Naive thymus-derived CD4-positive, alpha-beta T cell (primary cell): ENCODE results near the gene UBE4A. TPM values are rescaled to one million over a fixed set of nuclear protein-coding genes. Genes with fewer than 3 reads are reported as not detected.

Experiments used
- ATAC-seq: fragments of 150-1000 bp; cut with Tn5 transposase; 2 replicates; pipeline ENCODE4 v1.10.0; 2021; ENCODE audit warnings: mild to moderate bottlenecking, moderate library complexity
- CTCF ChIA-PET: fragments of 350-600 bp; sonication (Branson Sonifier 250); formaldehyde crosslinking; loops from one replicate; lab custom pipeline; 2021; ENCODE audit warnings: antibody characterized with exemption; lab: Charles Lee
- POLR2A ChIA-PET: fragments of 350-600 bp; sonication (Branson Sonifier 250); formaldehyde crosslinking; loops from one replicate; lab custom pipeline; 2021; ENCODE audit warnings: antibody characterized with exemption, inconsistent platforms; lab: Charles Lee
- DNase-seq, 9 donors: peaks; one replicate each; pipeline versions ENCODE4 v3.0.0 to v3.0.0-alpha.2; 2020 to 2022; ENCODE audit warnings: mixed read lengths in 1 of 9
- H3K27ac ChIP-seq: one replicate; pipeline ENCODE4 v1.7.0; 2013; ENCODE audit warnings: mild to moderate bottlenecking, low read depth, low read length, moderate library complexity
- H3K27me3 ChIP-seq, 2 donors: one replicate each; pipeline ENCODE4 v1.7.0; 2013; ENCODE audit warnings: low read length in 2 of 2, mild to moderate bottlenecking in 2 of 2, moderate library complexity in 2 of 2; ENCODE audit not compliant: control insufficient read depth in 2 of 2, insufficient read depth in 2 of 2
- H3K36me3 ChIP-seq, 3 experiments: 1 replicate in 2 of 3; 2 replicates in 1 of 3; pipeline ENCODE4 v1.7.0; 2013; ENCODE audit warnings: low read length in 3 of 3, mild to moderate bottlenecking in 3 of 3, moderate library complexity in 1 of 3; ENCODE audit not compliant: insufficient read depth in 3 of 3, control insufficient read depth in 2 of 3
- H3K4me1 ChIP-seq, 2 donors: one replicate each; pipeline ENCODE4 v1.7.0; 2013; ENCODE audit warnings: low read length in 2 of 2, mild to moderate bottlenecking in 2 of 2, moderate library complexity in 1 of 2; ENCODE audit not compliant: control insufficient read depth in 2 of 2, insufficient read depth in 2 of 2
- H3K4me3 ChIP-seq: 2 replicates; pipeline ENCODE4 v1.7.0; 2013; ENCODE audit warnings: mild to moderate bottlenecking, low read length
- H3K9me3 ChIP-seq, 3 experiments: 1 replicate in 2 of 3; 2 replicates in 1 of 3; pipeline ENCODE4 v1.7.0; 2013; ENCODE audit warnings: low read length in 3 of 3; ENCODE audit not compliant: control insufficient read depth in 2 of 3
- H3K27ac Mint-ChIP-seq, 9 donors: one replicate each; pipeline ENCODE4 v1.8.0; 2020 to 2022; ENCODE audit warnings: mixed read lengths in 9 of 9, mild to moderate bottlenecking in 8 of 9, moderate library complexity in 5 of 9, inconsistent platforms in 2 of 9
- H3K27me3 Mint-ChIP-seq, 5 donors: one replicate each; pipeline ENCODE4 v1.8.0; 2021 to 2022; ENCODE audit warnings: mixed read lengths in 5 of 5, mild to moderate bottlenecking in 1 of 5
- H3K36me3 Mint-ChIP-seq, 5 donors: one replicate each; pipeline ENCODE4 v1.8.0; 2020 to 2022; ENCODE audit warnings: mixed read lengths in 5 of 5, mild to moderate bottlenecking in 3 of 5, inconsistent platforms in 1 of 5
- H3K4me1 Mint-ChIP-seq, 7 donors: one replicate each; pipeline ENCODE4 v1.8.0; 2020 to 2022; ENCODE audit warnings: mixed read lengths in 7 of 7, mild to moderate bottlenecking in 3 of 7, inconsistent platforms in 1 of 7
- H3K4me3 Mint-ChIP-seq, 10 donors: one replicate each; pipeline ENCODE4 v1.8.0; 2020 to 2022; ENCODE audit warnings: mild to moderate bottlenecking in 10 of 10, mixed read lengths in 10 of 10, moderate library complexity in 6 of 10, inconsistent platforms in 2 of 10
- H3K9me3 Mint-ChIP-seq, 11 donors: one replicate each; pipeline ENCODE4 v1.8.0; 2020 to 2022; ENCODE audit warnings: mixed read lengths in 11 of 11, mild to moderate bottlenecking in 4 of 11, inconsistent platforms in 1 of 11, moderate library complexity in 1 of 11
- intact Hi-C, 2 donors: fragments of 100-400 bp; cut with micrococcal nuclease; formaldehyde crosslinking; loops; one replicate each; pipeline ENCODE4 v1.15.1; 2023
- polyA plus RNA-seq, 2 donors: library from polyadenylated mRNA; unstranded; fragments of 300-500 nt; fragmentation: Illumina TruSeq; gene quantifications; one replicate each; pipeline ENCODE4 v1.2.3, GENCODE V29; 2021
- total RNA-seq, 6 experiments: library from RNA in 5 of 6; stranded (reverse) in 5 of 6; gene quantifications; 1 replicate in 5 of 6; 2 replicates in 1 of 6; pipeline ENCODE4 v1.2.3 and lab custom pipeline; 2021 to 2026

The UBE4A gene
- total and polyA plus RNA-seq, 7 experiments from 2014 or later: 20.3 to 54.5 (median 39.0) TPM

DNA sequence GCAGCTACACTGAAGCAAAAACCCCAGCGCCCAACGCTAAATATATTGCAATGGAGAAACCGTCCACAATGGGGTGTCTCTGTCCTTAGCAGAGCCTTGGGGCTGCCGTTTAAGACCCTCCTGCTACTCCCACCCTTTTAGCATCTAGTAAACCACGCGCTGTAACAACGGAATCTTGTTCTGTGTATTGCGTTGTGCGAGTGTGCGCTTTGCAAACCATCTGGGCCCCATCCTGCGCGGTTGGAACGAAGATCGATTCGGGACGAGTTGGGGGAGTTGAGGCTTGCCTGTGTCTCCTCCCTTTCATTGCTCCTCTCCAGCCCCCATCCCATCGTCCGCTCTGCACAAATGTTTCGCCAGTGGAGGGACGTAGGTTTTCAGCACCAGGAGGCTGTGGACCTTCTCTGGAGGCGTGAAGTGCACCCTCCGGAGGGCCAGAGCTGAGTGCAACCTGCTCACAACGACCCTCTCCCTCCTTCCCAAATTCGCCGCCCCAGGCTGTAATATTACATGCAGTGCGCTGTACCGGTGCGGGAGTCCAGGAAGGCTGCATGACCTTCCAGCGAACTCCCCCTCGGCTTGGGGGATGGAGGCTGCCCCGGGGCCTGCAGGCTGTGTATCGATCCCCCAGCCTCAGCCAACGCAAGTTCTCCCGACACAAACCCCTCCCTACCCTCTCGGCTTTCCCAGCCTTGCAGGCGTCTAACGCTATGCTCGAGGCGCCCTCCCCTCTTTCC is 75.3 kb downstream of the UBE4A start:
- Mint-ChIP-seq H3K36me3 (peaks cover 0 to 9% (median 0%) of the 10 kb centered on the region in 5 donors), H3K9me3 (peaks cover 0 to 4% (median 0%) of the 10 kb centered on the region in 11 donors), H3K4me3 (peak overlapping the region; percentile 87 to 97 (median 94)), H3K4me1 (peaks cover 22 to 33% (median 25%) of the 10 kb centered on the region in 7 donors), H3K27ac (peak overlapping the region; percentile 89 to 98 (median 94)), H3K27me3 (peaks cover 0 to 9% (median 0%) of the 10 kb centered on the region in 5 donors)
- intact Hi-C loops: loop anchor here (1.0 to 10.0 kb wide), 11 partner anchors 14 to 1202 kb away; partner anchors contain the start of genes BCL9L (in 2 of the 2), ATP5MG (in 1 of the 2), CENATAC (in 1 of the 2) and DPAGT1 (in 1 of the 2)
- Histone ChIP-seq H3K27me3 (no peaks in the 10 kb centered on the region), H3K27ac (peak overlapping the region; percentile 99), H3K36me3 (peaks cover 0 to 11% (median 0%) of the 10 kb centered on the region in 3 experiments), H3K9me3 (no peaks in the 10 kb centered on the region), H3K4me1 (peaks cover 11 to 16% of the 10 kb centered on the region in 2 donors), H3K4me3 (peak overlapping the region; percentile 91)
- DNase-seq: peak in 8 of 9 donors; percentile 9 to 44 (median 24)
- ChIA-PET CTCF (interaction anchor here (0.5 to 1.5 kb wide), 4 partner anchors 11 to 53 kb away, joined by 3 to 4 read pairs (median 4); no protein-coding TSS in a partner anchor), POLR2A (interaction anchor here (0.6 to 3.0 kb wide), 22 partner anchors 9 to 659 kb away, joined by 3 to 31 read pairs (median 4); partner anchors contain the start of genes ARCN1, DDX6, MPZL3 and TMEM25)
- ATAC-seq: no peak

DNA sequence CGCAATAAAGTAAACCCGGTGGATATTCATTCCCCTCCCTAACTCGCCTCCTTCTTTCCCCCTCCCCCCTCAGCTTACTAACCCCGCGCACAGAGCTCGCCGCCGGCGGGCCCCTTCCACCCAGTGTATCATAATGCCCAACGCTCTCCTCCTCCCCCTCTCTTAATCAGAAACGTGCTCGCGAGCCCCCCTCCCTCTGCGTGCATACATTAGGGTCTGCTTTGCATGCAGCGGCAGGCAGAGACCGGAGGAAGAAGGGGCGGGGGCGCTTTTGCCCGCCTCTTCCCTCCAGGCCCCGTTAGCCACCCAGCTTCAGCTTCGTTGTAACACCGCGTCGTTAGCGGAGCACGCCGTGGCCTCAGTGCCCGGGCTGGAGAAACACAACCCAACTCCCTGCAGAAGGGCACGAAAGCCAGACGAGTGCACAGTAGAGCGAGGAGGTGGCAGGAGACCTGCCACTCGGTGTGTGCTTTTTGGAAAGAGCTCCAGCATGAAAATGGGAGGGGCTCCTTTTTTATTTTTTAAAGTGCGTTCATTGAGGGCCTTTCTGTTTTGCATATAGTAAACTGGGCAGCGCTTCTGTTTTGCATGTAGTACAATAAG is 76.0 kb downstream of the UBE4A start:
- ATAC-seq: peak; percentile 1
- intact Hi-C loops: loop anchor here (1.0 to 10.0 kb wide), 10 partner anchors 13 to 1203 kb away; partner anchors contain the start of genes BCL9L (in 2 of the 2), ATP5MG (in 1 of the 2), CENATAC (in 1 of the 2) and DPAGT1 (in 1 of the 2)
- Histone ChIP-seq H3K36me3 (peaks cover 0 to 11% (median 0%) of the 10 kb centered on the region in 3 experiments), H3K4me3 (peak overlapping the region; percentile 91), H3K27me3 (no peaks in the 10 kb centered on the region), H3K4me1 (peaks cover 17 to 23% of the 10 kb centered on the region in 2 donors), H3K27ac (peak overlapping the region; percentile 99), H3K9me3 (no peaks in the 10 kb centered on the region)
- peaks cover 0 to 10% (median 0%) of the 10 kb centered on the region in 5 donors for H3K36me3 Mint-ChIP-seq
- ChIA-PET POLR2A (interaction anchor here (0.6 to 3.0 kb wide), 30 partner anchors 9 to 659 kb away, joined by 3 to 31 read pairs (median 4); partner anchors contain the start of genes ARCN1, ATP5MG, CD3D and CD3E), CTCF (interaction anchor here (0.6 to 1.5 kb wide), 7 partner anchors 10 to 620 kb away, joined by 3 to 4 read pairs (median 4); no protein-coding TSS in a partner anchor)
- peaks cover 29 to 40% (median 31%) of the 10 kb centered on the region in 7 donors for H3K4me1 Mint-ChIP-seq
- H3K27ac Mint-ChIP-seq: peak overlapping the region; percentile 89 to 98 (median 94)
- peak overlapping the region; percentile 87 to 97 (median 94) for H3K4me3 Mint-ChIP-seq
- peaks cover 0 to 4% (median 0%) of the 10 kb centered on the region in 11 donors for H3K9me3 Mint-ChIP-seq
- peak in 3 of 9 donors; percentile 40 to 73 (median 64) for DNase-seq
- H3K27me3 Mint-ChIP-seq: peaks cover 0 to 9% (median 0%) of the 10 kb centered on the region in 5 donors

DNA sequence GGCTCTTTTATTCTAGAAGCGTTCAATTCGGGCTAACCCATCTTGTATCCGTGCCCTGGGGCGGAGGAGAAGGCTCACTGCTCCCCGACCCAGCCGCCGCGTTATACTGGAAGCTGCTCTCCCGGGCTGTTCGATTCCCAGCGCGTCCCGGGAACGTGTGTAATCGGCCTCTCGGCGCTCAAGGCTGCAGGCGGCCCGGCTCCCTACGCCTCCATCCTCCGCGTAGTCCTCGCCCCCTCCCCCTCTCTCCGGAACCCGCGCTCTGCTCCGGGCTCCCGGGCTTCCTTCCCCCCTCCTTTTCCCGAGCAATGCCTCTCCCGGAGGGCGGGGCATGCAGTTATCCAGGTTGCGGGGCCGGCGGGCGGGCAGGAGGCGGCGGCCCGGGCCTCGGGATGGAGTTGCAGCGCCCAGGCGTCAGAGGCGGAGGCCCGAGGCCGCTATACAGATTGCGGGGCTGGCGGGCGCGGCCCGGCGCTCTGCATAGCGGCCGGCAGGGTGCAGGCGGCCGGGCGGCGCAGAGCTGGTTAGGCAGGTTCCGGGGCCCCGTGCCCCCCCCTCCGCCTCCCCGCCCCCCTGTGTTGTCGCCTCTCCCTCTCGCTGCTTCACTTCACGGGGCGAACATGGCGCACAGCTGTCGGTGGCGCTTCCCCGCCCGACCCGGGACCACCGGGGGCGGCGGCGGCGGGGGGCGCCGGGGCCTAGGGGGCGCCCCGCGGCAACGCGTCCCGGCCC is 76.7 kb downstream of the UBE4A start, which contains the start of gene KMT2A:
Gene KMT2A (plus strand): TSS at position 600 of the 732 bp plus-strand sequence. CDS start 21 bp downstream, at position 621.
- H3K4me1 ChIP-seq: peaks cover 24 to 28% of the 10 kb centered on the region in 2 donors
- no peaks in the 10 kb centered on the region for H3K27me3 ChIP-seq
- intact Hi-C loops: loop anchor here (1.0 to 10.0 kb wide), 13 partner anchors 13 to 1204 kb away; partner anchors contain the start of genes BCL9L (in 2 of the 2), CD3E (in 2 of the 2), ARCN1 (in 1 of the 2) and ATP5MG (in 1 of the 2)
- Mint-ChIP-seq H3K9me3 (peaks cover 0 to 4% (median 0%) of the 10 kb centered on the region in 11 donors), H3K4me3 (peak within 1 kb of the TSS; percentile 89 to 97 (median 96)), H3K4me1 (peaks cover 36 to 45% (median 38%) of the 10 kb centered on the region in 7 donors), H3K27ac (peak within 1 kb of the TSS; percentile 91 to 99 (median 95)), H3K27me3 (peaks cover 0 to 8% (median 0%) of the 10 kb centered on the region in 5 donors), H3K36me3 (peaks cover 0 to 12% (median 0%) of the 10 kb centered on the region in 5 donors)
- H3K4me3 ChIP-seq: peak within 1 kb of the TSS; percentile 91
- peak within 1 kb of the TSS; percentile 99 for H3K27ac ChIP-seq
- H3K9me3 ChIP-seq: no peaks in the 10 kb centered on the region
- CTCF ChIA-PET: interaction anchor here (0.7 to 1.5 kb wide), 6 partner anchors 34 to 619 kb away, joined by 3 to 4 read pairs (median 3); no protein-coding TSS in a partner anchor
- ATAC-seq (peak; percentile 94), DNase-seq (peak; percentile 89 to 100 (median 96))
- POLR2A ChIA-PET: interaction anchor here (0.7 to 3.0 kb wide), 27 partner anchors 8 to 658 kb away, joined by 3 to 31 read pairs (median 4); partner anchors contain the start of genes ARCN1, ATP5MG, CD3D and CD3E
- peaks cover 0 to 11% (median 0%) of the 10 kb centered on the region in 3 experiments for H3K36me3 ChIP-seq

DNA sequence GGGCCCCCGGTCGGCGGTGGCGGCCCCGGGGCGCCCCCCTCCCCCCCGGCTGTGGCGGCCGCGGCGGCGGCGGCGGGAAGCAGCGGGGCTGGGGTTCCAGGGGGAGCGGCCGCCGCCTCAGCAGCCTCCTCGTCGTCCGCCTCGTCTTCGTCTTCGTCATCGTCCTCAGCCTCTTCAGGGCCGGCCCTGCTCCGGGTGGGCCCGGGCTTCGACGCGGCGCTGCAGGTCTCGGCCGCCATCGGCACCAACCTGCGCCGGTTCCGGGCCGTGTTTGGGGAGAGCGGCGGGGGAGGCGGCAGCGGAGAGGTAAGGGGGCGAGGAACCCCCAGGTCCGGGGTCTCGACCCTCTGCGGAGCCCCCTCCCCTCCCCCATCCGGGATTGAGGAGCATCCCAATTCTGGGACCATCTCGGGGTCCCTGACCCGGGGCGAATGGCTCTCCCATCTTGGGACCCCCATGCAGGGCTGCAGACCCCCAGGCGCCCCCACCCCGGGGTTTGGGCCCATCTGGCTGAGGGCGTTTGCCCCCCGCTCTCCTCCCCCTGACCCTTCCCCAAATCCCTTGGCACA is 77.3 kb downstream of the UBE4A start:
- DNase-seq (peak in 1 of 9 donors; percentile 68), ATAC-seq (peak; percentile 28)
- peaks cover 42 to 52% (median 45%) of the 10 kb centered on the region in 7 donors for H3K4me1 Mint-ChIP-seq
- ChIA-PET POLR2A (interaction anchor here (0.7 to 3.0 kb wide), 16 partner anchors 9 to 561 kb away, joined by 3 to 31 read pairs (median 5); partner anchors contain the start of genes ARCN1, ATP5MG, CD3D and CD3E), CTCF (interaction anchor here (1.1 to 1.2 kb wide), 2 partner anchors 35 to 355 kb away, joined by 3 read pairs; no protein-coding TSS in a partner anchor)
- H3K4me3 Mint-ChIP-seq: peak overlapping the region; percentile 89 to 96 (median 95)
- Histone ChIP-seq H3K36me3 (peaks cover 0 to 11% (median 0%) of the 10 kb centered on the region in 3 experiments), H3K4me1 (peaks cover 31 to 34% of the 10 kb centered on the region in 2 donors), H3K9me3 (no peaks in the 10 kb centered on the region), H3K27ac (peak overlapping the region; percentile 99), H3K27me3 (no peaks in the 10 kb centered on the region), H3K4me3 (peak overlapping the region; percentile 70)
- H3K36me3 Mint-ChIP-seq: peaks cover 0 to 14% (median 3%) of the 10 kb centered on the region in 5 donors
- H3K27me3 Mint-ChIP-seq: peaks cover 0 to 6% (median 0%) of the 10 kb centered on the region in 5 donors
- H3K9me3 Mint-ChIP-seq: peaks cover 0 to 4% (median 0%) of the 10 kb centered on the region in 11 donors
- peak overlapping the region; percentile 75 to 99 (median 95) for H3K27ac Mint-ChIP-seq
- intact Hi-C loops: loop anchor here (2.0 to 10.0 kb wide), 10 partner anchors 36 to 1204 kb away; partner anchors contain the start of genes BCL9L (in 2 of the 2), CD3E (in 2 of the 2), ARCN1 (in 1 of the 2) and CENATAC (in 1 of the 2)
